ENCODE measurements around the gene FAM72C.
"Not testable (repeated sequence)": the region's sequence is repeated elsewhere in the genome, so short reads cannot be mapped to it uniquely, and the experiment has no call there.

The FAM72C gene

DNA sequence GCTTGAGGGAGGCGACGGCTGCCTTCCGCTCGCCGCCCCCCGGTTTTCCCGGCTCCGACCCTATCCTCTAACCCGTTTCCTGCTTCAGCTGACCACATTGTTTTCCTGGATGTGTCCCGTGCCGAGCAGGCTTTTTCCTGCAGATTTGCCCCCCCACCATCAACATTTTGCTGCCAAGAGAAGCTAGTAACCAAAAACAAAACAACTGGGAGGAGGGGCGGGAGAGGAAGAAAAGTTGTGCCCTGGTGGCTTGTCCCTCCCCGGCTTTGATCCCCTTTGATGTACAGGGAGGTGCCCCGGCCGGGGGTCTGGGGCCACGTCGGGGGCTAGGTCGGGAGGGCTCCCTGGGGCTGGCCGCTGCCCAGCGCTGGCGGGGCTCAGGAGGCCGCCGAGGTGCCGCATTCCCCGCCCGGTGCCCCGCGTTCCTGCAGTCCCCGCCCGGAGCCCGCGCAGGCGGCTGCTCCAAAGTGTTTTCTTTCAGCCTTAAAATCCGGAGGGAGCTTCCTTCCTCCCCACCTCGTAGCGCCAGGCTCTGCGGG, 2.2 kb upstream of the FAM72C start:
- CTCF ChIA-PET; H3K4me1 ChIP-seq (ENCODE audit: control insufficient read depth, insufficient read depth, low read length); H3K27ac ChIP-seq (ENCODE audit: extremely low read depth, low read depth, low read length); H3K9me3 ChIP-seq (ENCODE audit: control insufficient read depth, insufficient read depth, low read depth, low read length); POLR2A ChIA-PET; H3K36me3 ChIP-seq (ENCODE audit: control insufficient read depth in 2 of 2, insufficient read depth in 1 of 2, low read length in 2 of 2): not testable (repeated sequence)
- H3K4me3 ChIP-seq (ENCODE audit: low read depth, low read length) = peak overlapping the region; percentile 30

DNA sequence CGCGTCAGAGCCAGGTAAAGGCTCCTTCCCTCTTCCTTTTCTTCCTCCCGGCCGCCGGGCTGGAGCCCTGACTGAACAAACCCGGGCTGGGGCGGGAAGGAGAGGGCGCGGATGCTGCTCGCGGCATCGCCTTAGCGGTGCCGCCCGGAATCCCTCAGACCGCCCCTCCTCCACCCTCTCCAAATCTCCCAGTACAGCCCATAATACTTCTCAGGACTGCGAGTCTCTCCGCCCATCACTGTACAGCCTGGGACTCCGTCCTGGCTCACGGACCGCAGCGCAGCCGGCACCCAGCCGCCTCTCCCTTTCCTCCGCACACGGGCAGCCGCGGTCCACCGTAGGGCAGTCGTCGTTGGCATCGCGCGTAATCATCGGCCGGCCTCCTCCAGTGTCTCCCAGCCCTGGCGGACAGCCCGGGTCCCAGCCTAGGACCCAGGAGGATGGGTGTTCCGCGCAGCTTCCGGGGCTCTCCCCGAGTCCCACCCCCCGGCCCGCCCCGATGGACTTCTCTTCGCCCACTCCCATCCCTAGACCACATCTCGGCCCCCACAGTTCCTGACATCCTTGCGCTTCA, 1.1 kb upstream of the FAM72C start:
- H3K36me3 ChIP-seq (ENCODE audit: control insufficient read depth in 2 of 2, insufficient read depth in 1 of 2, low read length in 2 of 2); H3K4me3 ChIP-seq (ENCODE audit: low read depth, low read length); POLR2A ChIA-PET; CTCF ChIA-PET; H3K27ac ChIP-seq (ENCODE audit: extremely low read depth, low read depth, low read length); H3K4me1 ChIP-seq (ENCODE audit: control insufficient read depth, insufficient read depth, low read length); H3K9me3 ChIP-seq (ENCODE audit: control insufficient read depth, insufficient read depth, low read depth, low read length): not testable (repeated sequence)

DNA sequence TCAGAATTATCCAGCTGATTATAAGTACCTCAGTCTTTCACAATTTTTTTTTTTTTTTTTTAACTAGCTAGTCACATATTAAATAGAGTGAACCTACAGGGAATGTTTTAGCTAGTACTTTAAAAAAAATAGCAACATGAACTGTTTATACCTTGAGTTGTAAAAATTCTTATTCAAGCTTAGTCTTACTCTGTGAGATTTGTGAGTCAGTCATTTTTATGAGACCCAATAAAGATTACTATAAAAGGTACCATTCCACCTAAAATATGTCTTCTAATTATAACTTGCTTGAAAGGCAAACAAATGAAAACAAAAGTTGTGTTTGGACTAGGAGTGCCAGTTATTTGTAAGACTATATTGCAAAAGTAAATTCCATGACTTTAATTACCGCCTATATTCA, 5.9 kb downstream of the FAM72C start:
- H3K4me1 ChIP-seq (ENCODE audit: control insufficient read depth, insufficient read depth, low read length); H3K4me3 ChIP-seq (ENCODE audit: low read depth, low read length); H3K9me3 ChIP-seq (ENCODE audit: control insufficient read depth, insufficient read depth, low read depth, low read length); CTCF ChIA-PET; H3K27ac ChIP-seq (ENCODE audit: extremely low read depth, low read depth, low read length); POLR2A ChIA-PET; H3K36me3 ChIP-seq (ENCODE audit: control insufficient read depth in 2 of 2, insufficient read depth in 1 of 2, low read length in 2 of 2): not testable (repeated sequence)

DNA sequence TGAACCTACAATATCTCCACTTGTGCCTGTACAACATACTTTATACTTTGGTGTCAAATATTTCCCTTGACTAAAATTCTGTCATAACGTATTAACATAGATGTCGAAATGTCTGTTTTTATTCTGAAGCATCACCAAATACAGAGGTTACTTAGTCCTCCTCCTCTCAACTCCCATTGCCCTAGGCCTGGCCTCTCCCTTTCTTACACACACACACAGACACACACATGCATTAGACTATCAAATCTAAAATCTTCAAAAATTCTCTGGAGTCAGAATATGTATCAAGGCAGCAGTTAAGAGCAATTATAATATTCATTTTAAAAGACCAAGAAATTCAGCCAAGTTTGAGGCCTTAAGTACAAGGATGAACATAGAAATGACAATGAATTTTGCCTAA, 7.5 kb downstream of the FAM72C start:
- H3K4me1 ChIP-seq (ENCODE audit: control insufficient read depth, insufficient read depth, low read length); H3K9me3 ChIP-seq (ENCODE audit: control insufficient read depth, insufficient read depth, low read depth, low read length); H3K4me3 ChIP-seq (ENCODE audit: low read depth, low read length); CTCF ChIA-PET; H3K27ac ChIP-seq (ENCODE audit: extremely low read depth, low read depth, low read length); POLR2A ChIA-PET; H3K36me3 ChIP-seq (ENCODE audit: control insufficient read depth in 2 of 2, insufficient read depth in 1 of 2, low read length in 2 of 2): not testable (repeated sequence)

DNA sequence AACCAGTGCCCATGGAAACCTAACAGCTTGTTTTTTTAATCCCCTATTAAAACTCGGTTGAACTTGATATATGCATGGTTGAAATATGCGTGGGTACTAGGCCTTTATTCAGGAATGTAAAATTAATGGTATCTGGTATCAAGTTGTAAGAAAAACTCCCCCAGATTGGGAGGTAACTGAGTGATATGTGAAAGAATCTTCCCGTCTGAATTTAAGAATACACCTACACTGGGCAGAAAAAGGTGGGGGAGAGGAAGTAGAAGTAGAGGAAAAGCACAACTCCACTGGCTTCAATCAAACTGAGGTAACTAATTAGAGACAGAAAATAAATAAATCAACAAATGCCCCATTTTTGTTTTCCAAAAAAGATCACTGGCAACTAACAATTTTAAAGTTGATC, 15.9 kb downstream of the FAM72C start:
- CTCF ChIA-PET; H3K9me3 ChIP-seq (ENCODE audit: control insufficient read depth, insufficient read depth, low read depth, low read length); POLR2A ChIA-PET; H3K4me3 ChIP-seq (ENCODE audit: low read depth, low read length); H3K4me1 ChIP-seq (ENCODE audit: control insufficient read depth, insufficient read depth, low read length); H3K27ac ChIP-seq (ENCODE audit: extremely low read depth, low read depth, low read length); H3K36me3 ChIP-seq (ENCODE audit: control insufficient read depth in 2 of 2, insufficient read depth in 1 of 2, low read length in 2 of 2): not testable (repeated sequence)

DNA sequence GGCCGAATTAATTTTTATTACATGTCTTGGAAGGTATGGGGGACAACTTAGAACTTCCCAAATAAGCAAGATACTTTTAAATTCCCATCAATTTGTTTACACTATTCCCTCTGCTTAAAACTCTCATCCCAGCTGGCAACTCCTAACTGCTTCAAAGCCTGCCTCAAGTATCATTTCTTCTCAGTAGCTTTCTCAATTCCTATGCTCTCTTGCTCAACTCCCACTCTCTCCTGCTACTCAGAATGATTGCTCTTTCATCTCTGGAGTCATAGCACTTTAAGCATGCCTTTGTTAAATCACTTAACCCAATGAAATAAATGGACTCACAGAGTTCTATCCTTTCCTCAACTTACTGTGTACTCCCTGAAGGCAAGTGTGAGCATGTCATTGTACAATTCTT, 18.9 kb downstream of the FAM72C start:
- H3K27ac ChIP-seq (ENCODE audit: extremely low read depth, low read depth, low read length); H3K4me1 ChIP-seq (ENCODE audit: control insufficient read depth, insufficient read depth, low read length); H3K4me3 ChIP-seq (ENCODE audit: low read depth, low read length); H3K36me3 ChIP-seq (ENCODE audit: control insufficient read depth in 2 of 2, insufficient read depth in 1 of 2, low read length in 2 of 2); POLR2A ChIA-PET; H3K9me3 ChIP-seq (ENCODE audit: control insufficient read depth, insufficient read depth, low read depth, low read length); CTCF ChIA-PET: not testable (repeated sequence)

DNA sequence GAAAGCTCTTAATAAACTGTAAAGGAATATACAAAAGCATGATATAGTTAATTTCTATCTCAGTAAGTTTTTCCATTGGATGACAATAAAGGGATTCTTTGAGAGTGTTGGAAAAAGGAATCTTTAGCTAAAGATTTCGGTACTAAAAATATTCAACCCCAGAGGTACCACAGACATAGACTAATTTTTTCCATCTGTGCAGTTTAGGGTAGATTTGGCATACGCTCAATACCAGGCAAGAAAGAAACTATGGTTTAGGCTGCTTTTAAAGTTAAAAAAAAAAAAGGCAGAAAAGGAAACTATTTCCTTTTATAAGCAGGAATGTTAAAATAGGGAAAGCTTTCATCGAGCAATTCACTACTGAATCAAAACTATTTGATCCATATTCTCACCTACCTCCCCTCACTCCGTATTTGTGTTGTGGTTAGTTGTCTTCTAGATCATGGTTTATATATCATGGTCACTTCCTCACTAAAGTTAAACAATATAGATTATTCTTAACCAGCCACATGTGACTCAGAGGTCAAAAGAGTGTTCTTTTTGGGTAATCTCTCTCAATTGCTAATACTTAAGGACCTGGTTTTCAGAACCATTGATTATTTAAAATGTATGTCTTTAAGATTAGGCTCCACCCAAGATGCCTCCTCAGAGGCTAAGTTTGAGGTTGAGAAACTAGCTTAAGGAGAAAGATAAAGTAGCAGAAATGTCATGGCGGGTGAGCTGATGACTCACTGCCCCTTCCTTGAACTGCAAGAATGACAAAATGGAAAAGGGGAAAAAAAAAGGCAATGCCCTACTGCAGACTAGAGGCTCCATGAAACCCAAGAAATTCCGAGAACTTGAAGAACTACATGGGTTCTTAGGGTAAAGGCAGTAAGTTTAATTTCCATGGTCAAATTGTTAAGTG, 20.0 kb downstream of the FAM72C start:
- CTCF ChIA-PET; H3K9me3 ChIP-seq (ENCODE audit: control insufficient read depth, insufficient read depth, low read depth, low read length); H3K36me3 ChIP-seq (ENCODE audit: control insufficient read depth in 2 of 2, insufficient read depth in 1 of 2, low read length in 2 of 2); H3K4me1 ChIP-seq (ENCODE audit: control insufficient read depth, insufficient read depth, low read length); H3K4me3 ChIP-seq (ENCODE audit: low read depth, low read length); H3K27ac ChIP-seq (ENCODE audit: extremely low read depth, low read depth, low read length); POLR2A ChIA-PET: not testable (repeated sequence)

DNA sequence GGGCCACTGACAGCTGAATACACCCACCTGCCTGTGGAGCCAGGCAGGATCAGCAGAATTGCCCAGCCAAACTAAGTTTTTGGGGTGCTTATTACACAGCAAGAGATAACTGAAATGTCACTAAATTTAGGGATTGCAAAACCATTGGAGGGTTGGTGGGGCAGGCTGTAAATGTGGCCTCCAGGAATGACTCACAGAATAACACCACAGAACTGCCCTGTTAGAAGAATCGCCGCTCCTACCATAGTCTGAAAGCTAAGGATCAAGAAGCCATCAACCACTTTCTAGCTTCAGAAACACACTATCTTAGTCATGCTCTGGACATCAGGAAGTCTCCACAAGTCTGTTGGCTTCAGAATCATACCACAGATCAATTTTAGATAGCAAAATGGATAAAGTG, 24.0 kb downstream of the FAM72C start:
- H3K4me3 ChIP-seq (ENCODE audit: low read depth, low read length); POLR2A ChIA-PET; CTCF ChIA-PET: not testable (repeated sequence)

DNA sequence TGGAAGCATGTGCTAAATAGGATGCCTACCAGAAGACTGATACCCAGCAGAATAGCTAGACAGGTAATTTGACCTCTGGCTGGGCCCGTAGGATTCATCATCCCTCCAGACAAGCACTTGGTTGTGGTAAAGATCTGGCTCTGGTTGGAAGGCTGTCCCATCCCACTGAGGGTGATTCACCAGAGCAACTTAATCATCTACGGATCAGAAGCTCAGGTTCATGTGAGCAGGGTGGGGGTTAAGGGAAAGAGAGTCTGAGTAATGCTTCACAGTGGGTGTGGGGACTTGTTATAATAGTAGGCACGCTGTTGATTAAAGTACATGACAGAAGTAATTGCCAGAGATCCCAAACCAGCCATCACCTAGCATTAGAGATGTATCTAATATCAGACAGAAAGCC, 26.5 kb downstream of the FAM72C start:
- CTCF ChIA-PET; H3K36me3 ChIP-seq (ENCODE audit: control insufficient read depth in 2 of 2, insufficient read depth in 1 of 2, low read length in 2 of 2); H3K4me3 ChIP-seq (ENCODE audit: low read depth, low read length); POLR2A ChIA-PET; H3K9me3 ChIP-seq (ENCODE audit: control insufficient read depth, insufficient read depth, low read depth, low read length); H3K27ac ChIP-seq (ENCODE audit: extremely low read depth, low read depth, low read length); H3K4me1 ChIP-seq (ENCODE audit: control insufficient read depth, insufficient read depth, low read length): not testable (repeated sequence)

More for the DNA sequence above, 24.0 kb downstream of the FAM72C start:
- not testable (repeated sequence) for H3K27ac ChIP-seq (ENCODE audit: extremely low read depth, low read depth, low read length); H3K9me3 ChIP-seq (ENCODE audit: control insufficient read depth, insufficient read depth, low read depth, low read length); H3K36me3 ChIP-seq (ENCODE audit: control insufficient read depth in 2 of 2, insufficient read depth in 1 of 2, low read length in 2 of 2); H3K4me1 ChIP-seq (ENCODE audit: control insufficient read depth, insufficient read depth, low read length)

DNA sequence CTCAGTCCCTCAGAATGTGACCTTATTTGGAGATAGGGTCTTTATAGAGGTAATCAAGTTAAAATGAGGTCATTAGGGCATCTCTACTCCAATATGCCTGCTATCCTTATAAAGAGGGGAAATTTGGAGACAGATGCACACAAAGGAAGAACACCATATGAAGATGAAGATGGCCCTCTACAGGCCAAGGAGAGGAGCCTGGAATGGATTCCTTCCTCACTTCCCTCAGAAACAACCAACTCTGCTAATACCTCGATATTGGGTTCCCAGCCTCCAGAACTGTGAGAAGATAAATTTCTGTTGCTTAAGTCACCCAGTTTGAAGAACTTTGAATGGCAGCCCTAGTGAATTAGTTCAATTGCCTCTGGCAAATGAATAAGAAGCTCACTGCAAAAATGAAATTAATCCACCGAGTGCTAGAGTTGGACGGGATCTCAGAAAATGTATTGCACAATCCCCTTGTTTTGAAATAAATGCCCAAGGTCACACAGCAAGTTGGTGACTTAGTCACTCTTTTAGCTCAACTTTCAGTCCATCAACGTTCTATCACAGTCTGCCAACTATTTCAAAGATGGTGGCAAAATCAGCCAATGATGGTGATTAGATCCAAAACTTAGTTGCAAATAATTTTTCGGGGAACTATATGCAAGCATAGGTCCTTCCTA, 27.1 kb downstream of the FAM72C start:
- H3K4me1 ChIP-seq (ENCODE audit: control insufficient read depth, insufficient read depth, low read length); H3K27ac ChIP-seq (ENCODE audit: extremely low read depth, low read depth, low read length); H3K9me3 ChIP-seq (ENCODE audit: control insufficient read depth, insufficient read depth, low read depth, low read length); H3K36me3 ChIP-seq (ENCODE audit: control insufficient read depth in 2 of 2, insufficient read depth in 1 of 2, low read length in 2 of 2); POLR2A ChIA-PET; CTCF ChIA-PET; H3K4me3 ChIP-seq (ENCODE audit: low read depth, low read length): not testable (repeated sequence)

DNA sequence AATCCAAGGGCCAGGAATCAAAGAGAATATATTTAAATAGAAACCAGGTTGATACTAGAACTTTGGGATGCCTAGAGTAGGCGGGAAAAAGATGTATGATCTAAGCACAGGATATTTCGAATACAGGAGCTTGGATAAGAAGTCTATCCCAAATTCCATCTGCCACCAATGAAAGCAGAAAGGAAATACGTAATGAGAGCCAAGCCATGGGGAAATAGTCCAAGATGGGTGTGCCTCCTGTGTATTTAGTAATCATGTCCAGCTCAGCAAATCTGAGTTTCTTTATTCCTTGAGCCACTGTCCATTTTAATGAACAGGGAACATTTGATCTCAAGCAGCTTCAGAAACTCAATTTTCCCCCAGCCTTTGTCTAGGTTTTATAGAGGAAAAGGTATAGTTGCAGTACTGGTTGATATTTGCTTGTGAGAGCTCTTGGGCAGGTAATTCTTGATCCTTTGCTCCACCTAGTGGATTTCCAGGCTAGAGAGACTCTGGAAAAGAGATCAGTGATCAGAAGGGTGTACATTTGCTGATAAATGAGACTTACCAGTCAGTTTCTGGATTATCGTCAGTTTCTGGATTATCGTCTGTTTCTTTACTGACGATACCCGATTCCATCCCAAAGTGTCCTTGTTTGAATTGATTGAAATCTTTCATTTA, 28.3 kb downstream of the FAM72C start:
- H3K27ac ChIP-seq (ENCODE audit: extremely low read depth, low read depth, low read length); H3K9me3 ChIP-seq (ENCODE audit: control insufficient read depth, insufficient read depth, low read depth, low read length); POLR2A ChIA-PET; CTCF ChIA-PET; H3K4me1 ChIP-seq (ENCODE audit: control insufficient read depth, insufficient read depth, low read length); H3K4me3 ChIP-seq (ENCODE audit: low read depth, low read length); H3K36me3 ChIP-seq (ENCODE audit: control insufficient read depth in 2 of 2, insufficient read depth in 1 of 2, low read length in 2 of 2): not testable (repeated sequence)
